Measurements from ENCODE around the gene ARID3A. TPM values are rescaled to one million over a fixed set of nuclear protein-coding genes. Genes with fewer than 3 reads are reported as not detected.

Gene ARID3A
- polyA plus RNA-seq, 4 donors = 13.2 to 35.9 (median 19.1) TPM

DNA sequence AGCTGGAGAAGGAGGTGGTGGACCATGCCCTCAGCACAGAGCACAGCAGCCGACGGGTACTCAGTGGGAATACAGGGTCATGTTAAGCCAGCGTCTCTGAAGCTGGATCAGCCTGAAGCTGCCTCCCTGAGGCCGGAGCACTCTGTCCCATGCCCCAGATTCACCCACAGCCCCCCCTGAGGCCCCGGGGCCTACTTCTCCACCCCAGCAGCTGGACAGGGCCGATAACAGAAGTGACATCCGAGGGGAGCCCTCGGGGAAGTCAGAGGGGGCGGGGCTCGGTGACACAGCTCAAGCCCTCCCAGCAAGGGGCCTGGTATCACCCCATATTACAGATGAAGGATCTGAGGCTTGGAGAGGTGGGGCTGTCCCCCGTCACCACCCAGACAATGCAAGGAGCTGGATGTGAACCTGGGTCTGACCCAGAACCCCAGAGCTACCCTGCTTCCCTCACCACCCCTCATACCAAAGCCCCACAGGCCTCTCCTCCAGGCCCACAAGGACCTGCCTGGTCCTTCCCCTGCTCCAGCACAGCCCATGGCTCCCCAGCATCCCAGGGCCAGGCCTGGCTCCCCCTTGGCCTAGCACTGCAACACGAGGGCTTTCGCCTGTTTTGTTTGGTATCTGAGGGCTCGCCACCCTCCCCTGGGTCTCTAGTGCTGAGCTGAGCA is 18.5 kb upstream of the ARID3A start:
- no peak for DNase-seq (ENCODE audit: low read depth in 4 of 4, low spot score in 3 of 4)

DNA sequence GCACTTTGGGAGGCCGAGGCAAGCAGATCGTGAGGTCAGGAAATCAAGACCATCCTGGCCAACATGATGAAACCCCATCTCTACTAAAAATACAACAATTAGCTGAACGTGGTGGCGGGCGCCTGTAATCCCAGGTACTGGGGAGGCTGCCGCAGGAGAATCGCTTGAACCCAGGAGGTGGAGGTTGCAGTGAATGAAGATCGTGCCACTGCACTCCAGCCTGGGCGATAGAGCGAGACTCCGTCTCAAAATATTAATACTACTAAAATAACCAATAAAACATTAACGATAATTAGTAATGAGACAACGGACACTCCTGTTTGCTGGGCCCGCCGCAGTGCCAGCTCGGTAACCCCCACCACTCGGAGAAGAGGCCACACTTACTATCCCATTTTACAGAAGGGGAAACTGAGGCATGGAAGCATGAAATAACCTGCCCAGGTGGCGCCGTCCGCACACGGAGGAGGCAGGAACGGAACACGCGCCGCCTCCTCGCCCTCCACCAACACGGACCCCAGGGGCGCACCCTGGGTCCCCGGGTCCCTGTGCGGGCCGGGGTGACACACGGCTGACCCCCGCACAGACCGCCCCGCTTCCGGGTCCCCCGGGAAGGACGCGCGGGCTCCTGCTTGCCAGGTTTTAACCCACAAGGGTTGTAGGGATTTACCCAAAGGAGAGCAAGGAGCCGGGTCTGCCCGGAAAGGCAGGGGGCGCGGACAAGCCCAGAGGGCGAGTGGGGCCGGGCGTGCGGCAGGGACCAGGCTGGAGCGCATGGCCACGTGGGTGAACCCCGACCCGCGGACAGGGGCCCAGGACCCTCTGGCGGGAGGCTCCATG is 14.4 kb upstream of the ARID3A start:
- no peak for DNase-seq (ENCODE audit: low read depth in 4 of 4, low spot score in 3 of 4)

DNA sequence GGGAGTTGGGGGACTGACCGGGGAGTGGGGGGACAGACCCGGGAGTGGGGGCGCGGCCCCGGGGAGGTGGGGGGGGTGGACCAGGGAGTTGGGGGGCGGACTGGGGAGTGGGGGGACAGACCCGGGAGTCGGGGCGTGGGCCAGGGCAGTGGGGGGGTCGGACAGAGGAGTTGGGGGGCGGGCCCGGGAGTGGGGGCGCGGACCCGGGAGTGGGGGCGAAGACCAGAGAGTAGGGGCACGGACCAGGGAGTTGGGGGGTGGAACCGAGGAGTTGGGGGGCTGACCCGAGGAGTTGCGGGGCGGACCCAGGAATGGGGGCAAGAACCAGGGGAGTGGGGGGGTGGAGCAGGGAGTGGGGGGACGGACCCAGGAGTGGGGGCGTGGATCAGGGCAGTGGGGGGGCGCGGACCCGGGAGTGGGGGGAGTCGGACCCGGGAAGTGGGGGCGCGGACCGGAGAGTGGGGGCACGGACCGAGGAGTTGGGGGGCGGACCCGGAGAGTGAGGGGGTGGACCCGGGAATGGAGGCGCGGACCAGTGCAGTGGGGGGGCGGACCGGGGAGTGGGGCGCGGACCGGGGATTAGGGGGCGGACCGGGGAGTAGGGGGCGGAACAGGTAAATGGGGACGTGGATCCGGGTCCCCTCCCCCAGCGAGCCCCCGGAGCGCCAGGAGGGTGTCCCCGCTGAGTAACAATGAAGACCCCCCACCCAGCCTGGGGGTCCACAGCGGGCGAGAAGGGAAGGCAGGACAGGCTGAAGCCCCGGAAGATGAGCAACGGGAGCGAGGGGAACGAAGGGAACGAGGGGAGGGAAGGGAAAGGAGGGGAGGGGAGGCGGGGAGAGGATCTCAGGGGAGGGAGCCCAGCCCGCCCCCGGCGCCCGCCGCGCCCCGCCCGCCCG is 13.4 kb upstream of the ARID3A start:
- no peak for DNase-seq (ENCODE audit: low read depth in 4 of 4, low spot score in 3 of 4)

DNA sequence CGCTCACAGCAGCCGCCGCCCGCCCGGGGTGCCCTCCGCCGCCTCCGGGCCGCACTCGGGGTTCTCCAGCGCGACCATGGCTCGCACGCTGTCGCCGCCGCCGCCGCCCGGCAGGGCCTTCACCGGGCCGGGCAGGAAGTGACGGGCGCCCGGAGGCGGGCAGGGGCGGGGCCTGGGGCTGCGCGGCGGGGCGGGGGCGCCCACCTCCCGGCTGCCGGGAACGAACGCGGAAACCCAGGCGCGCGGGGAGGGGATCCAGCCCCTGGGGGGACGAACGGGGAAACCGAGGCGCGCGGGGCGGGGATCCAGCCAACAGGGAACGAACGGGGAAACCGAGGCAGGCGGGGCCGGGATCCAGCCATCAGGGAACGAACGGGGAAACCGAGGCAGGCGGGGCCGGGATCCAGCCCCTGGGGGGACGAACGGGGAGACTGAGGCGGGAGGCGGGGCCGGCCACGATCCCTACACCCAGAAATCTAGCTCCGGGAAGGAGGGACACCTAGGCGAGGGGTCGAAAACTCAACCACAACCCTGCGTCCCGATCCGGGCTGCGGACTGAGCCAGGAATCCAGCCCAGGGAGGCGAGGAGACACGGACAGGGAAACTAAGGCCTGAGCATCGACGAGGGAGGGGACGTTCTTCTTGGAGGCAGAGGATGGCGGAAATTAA is 12.6 kb upstream of the ARID3A start, which contains the start of gene R3HDM4:
R3HDM4 (minus strand) TSS at position 140 of the 669 bp plus-strand sequence; CDS start at position 78, 62 bp downstream.
- DNase-seq (ENCODE audit: low read depth in 4 of 4, low spot score in 3 of 4) = no peak

DNA sequence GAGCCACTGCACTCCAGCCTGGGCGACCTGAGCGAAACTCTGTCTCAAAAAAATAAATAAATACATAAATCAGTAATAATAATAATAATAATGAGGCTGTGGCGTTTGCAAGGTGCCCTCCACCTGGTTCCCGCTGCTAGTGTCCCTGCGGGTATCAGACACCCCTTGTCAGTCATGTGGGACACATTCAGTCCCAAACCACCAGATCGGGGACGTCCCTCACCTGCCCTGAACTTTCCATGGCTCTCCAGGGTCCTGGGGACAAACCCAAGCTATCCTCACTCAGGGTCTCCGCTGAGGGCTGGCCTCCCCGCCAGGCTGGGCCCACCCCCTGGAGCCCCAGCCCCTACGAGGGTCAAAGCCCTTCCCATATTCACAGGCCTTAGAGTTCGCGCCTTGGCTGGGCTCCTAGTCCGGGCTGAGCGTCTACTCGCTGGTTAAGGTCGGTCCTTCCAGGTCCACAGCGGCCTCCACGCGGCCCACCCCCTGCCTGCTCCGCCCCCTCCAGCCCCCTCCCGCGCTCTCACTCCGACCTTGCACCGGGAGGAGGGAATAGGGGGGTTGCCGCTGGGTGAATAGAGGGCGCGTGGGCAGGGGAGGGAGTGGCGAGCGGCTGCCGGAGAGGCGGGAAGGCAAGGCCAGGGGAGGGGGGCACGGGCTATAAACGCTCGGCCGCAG is 9.1 kb upstream of the ARID3A start:
- DNase-seq (ENCODE audit: low read depth in 4 of 4, low spot score in 3 of 4) = no peak

DNA sequence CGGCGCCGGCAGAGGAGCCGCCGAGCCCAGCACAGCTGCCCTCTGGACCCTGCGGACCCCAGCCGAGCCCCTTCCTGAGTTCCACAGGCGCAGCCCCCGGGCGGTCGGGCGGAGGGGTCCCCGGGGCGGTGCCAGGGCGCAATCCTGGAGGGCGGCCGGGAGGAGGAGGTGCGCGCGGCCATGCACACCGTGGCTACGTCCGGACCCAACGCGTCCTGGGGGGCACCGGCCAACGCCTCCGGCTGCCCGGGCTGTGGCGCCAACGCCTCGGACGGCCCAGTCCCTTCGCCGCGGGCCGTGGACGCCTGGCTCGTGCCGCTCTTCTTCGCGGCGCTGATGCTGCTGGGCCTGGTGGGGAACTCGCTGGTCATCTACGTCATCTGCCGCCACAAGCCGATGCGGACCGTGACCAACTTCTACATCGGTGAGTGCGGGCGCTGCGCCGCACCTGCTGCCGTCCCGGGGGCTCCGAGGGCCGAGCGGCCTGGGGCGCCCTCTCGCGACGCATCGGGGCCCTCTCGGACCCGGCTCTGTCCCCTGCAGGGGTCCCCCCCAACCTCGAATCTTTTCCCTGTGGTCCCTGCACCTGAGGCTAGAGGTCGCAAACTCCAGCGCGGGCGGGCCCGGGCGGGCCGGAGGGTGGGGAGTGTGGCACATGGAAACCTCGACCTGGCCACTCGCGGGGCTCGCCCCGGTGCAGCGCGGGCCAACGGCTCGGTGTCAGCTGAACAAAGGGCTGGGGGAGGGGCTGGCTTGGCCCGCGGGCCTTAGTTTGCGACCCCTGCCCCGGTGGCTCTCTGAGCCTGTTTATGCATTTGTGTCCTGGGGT is 8.3 kb upstream of the ARID3A start, which contains the start of gene KISS1R:
KISS1R (plus strand) TSS at position 11 of the 829 bp plus-strand sequence; CDS start at position 181, 170 bp downstream.
- DNase-seq (ENCODE audit: low read depth in 4 of 4, low spot score in 3 of 4) = no peak

DNA sequence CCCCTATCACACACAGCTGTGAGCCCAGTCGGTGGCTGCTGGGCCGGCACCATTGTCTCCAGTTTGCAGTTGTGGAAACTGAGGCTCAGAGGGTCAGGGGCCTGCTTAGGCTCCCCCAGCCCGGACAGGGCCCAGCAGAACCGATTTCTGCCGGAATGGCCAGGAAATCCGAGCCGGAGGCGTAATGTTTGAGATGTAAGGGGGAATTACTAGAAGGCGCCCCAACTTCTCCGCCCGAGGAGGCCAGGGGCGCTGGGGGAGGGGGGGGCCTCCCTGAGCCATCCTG is 7.7 kb upstream of the ARID3A start:
- DNase-seq (ENCODE audit: low read depth in 4 of 4, low spot score in 3 of 4) = no peak

DNA sequence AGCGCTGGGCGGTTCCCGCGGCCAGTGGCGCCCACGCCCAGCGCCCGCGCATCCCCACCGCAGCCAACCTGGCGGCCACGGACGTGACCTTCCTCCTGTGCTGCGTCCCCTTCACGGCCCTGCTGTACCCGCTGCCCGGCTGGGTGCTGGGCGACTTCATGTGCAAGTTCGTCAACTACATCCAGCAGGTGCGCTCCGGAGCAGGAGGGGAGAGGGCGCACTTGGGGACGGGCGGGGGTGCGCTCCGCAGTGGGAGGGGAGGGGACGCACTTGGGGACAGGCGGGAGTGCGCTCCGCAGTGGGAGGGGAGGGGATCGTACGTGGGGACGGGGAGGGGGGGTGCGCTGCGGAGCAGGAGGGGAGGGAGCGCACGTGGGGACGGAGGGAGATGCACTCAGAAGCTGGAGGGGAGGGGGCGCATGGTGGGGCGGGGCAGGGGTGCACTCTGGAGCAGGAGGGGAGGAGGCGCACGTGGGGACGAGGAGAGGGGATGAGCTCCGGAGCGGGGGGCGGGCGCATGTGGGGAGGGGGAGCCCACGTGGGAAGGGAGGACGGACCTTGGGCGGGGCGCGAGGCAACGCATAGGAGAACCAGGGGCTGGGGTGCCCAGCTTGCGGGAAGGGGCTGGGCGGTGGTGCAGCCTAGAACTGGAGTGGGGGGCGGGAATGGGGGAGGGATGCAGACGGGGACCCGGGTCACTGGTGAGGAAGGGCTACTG is 7.2 kb upstream of the ARID3A start:
- no peak for DNase-seq (ENCODE audit: low read depth in 4 of 4, low spot score in 3 of 4)

DNA sequence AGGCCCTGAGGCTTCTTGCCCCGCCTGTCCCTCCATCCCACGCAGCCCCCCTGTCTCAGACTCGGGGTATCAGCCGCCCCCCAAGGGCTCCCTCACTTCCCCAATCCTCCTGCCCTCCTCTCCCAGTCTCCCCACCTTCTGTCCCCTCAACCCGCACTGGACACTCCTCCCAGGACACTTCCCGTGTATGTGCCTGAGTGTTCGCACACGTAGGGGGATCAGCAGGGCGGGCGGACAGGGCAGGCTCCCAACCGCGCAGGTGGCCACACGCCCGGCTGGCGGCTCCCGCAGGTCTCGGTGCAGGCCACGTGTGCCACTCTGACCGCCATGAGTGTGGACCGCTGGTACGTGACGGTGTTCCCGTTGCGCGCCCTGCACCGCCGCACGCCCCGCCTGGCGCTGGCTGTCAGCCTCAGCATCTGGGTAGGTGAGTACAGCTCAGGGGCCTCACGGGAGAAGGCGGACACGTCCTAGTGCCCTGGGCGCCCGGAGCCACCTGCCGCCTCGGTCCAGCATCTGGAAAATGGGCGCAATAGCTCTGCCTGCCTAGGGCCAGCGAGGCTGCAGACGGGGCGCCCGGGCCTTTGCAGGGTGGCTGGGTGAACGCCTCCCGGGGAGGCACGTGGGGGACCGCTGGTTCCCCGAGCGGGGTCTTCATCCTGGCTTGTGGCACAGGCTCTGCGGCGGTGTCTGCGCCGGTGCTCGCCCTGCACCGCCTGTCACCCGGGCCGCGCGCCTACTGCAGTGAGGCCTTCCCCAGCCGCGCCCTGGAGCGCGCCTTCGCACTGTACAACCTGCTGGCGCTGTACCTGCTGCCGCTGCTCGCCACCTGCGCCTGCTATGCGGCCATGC is 6.4 kb upstream of the ARID3A start:
- DNase-seq (ENCODE audit: low read depth in 4 of 4, low spot score in 3 of 4) = no peak

DNA sequence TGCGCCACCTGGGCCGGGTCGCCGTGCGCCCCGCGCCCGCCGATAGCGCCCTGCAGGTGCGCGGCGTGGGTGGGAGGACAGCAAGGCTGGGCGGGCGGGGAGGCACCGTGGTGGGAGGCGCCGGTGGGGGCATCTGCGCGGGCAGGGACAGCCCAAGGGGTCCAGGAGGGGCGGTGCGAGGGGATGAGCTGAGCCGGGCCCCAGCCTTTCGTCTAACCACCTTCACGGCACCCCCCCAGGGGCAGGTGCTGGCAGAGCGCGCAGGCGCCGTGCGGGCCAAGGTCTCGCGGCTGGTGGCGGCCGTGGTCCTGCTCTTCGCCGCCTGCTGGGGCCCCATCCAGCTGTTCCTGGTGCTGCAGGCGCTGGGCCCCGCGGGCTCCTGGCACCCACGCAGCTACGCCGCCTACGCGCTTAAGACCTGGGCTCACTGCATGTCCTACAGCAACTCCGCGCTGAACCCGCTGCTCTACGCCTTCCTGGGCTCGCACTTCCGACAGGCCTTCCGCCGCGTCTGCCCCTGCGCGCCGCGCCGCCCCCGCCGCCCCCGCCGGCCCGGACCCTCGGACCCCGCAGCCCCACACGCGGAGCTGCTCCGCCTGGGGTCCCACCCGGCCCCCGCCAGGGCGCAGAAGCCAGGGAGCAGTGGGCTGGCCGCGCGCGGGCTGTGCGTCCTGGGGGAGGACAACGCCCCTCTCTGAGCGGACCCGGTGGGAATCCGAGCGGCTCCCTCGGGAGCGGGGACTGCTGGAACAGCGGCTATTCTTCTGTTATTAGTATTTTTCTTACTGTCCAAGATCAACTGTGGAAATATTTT is 5.6 kb upstream of the ARID3A start:
- DNase-seq (ENCODE audit: low read depth in 4 of 4, low spot score in 3 of 4) = no peak

DNA sequence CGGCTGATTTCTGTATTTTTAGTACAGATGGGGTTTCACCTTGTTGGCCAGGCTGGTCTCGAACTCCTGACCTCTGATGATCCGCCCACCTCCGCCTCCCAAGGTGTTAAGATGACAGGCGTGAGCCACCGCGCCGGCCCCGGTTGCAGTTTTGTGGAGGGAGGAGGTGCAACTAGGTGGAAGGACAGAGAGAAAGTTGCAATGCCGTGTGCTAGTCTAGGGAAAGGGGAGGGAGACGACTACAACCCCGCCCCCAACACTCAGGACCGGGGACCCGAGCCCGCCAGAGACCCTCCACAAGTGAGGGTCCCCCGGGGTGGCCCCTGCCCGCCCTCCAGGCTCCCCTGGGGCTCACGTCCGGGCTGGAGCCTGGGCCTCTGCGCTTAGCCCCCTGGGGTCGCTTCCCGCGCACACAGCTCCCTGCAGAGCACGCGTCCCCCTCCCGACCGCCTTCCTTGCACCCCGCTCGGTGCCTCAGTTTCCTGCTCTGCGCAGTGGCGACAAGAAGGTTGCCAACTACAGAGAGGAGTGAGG is 1.2 kb upstream of the ARID3A start:
- no peak for DNase-seq (ENCODE audit: low read depth in 4 of 4, low spot score in 3 of 4)

DNA sequence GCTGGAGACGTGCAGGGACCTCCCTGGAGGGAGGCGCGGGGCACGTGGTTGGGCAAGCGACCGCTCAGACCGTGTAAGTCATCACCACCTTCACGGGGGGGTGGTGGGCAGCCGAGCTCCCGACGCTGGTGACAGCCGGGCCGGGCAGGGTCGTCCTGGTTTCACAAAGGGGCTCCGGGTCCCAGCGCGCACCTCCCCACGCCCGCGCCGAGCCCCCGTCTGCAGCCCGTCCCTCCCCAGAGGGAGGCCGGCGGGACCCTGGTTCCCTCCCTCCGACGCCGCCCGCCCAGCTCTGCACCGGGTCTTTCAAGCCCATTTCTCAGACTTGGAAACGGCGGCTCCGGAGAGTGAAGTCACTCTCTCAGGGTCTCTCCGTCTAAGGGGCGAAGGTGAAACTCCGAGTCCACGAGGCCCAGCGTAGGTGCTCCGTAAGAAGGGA is 729 bp upstream of the ARID3A start:
- no peak for DNase-seq (ENCODE audit: low read depth in 4 of 4, low spot score in 3 of 4)

DNA sequence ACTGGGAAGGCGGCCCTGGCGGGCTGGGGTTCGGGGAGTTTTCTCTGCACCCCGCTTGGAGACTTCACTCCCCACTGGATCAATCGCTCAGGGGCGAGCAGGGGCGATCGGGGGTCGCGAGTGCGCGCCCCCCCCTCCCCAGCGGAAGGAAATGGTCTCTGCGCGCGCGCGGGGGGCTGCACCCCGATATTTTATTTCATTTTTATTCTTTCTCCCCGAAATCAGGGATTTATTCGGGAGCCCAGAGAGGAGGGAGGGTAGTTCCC is 421 bp downstream of the ARID3A start:
- no peak for DNase-seq (ENCODE audit: low read depth in 4 of 4, low spot score in 3 of 4)

DNA sequence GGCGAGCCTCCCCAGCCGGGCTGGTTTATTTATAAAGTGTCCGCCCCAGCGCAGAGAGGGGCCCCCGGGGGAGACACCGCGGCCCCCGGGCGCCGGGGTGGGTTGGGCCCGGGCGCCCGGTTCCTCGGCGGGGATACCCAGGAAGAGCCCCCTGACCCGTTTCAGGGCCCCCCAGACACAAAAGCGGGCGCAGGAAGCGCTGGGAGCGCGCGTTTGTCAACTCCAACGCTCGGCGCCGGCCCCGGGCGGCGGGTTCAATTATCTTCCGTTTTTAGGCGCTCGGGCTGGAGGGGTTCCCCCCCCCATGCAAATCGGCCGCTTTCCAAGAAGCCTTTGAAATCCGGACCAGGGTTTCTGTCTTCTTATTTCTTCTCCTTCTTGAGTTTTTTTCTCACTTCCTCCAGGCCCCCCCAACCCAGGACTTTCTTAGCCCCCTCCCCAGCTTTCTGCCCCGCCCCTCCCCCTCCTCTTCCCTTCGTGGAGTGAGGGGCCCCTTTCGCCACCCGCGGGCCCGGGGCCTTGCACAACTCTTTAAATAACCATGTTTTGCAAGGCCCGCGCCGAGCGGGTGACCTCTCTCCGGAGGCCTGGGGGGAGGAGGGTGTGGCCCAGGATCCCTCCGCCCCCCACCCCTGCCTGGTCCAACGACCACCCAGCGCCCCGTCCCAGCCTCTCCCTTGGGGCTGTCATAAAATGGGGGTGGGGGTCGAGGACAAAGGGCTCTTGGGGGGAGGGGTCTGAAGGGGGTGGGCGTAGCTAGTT is 935 bp downstream of the ARID3A start:
- DNase-seq (ENCODE audit: low read depth in 4 of 4, low spot score in 3 of 4) = no peak

DNA sequence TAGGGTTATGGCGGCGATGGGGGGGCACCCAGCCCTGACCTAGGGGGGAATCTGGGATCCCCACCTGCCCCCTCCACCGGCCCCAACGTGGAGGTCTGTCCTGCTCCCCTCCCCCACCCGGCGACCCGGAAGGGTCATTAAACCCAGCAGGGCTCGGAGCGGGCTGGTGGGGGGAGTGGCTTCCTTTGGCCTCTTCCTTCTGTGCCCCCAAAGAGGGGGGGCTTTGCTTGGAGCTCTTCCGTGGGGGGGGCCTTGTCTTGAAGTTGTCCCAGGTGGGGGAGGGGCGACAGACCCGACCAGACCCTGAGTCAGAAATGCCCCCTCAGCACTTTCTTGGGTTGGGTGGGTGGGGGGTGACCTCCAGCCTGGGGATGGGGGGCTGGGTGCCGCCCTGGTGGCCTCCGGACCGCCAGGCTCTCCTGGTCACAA is 1.5 kb downstream of the ARID3A start:
- DNase-seq (ENCODE audit: low read depth in 4 of 4, low spot score in 3 of 4) = no peak
